DMS 273 treated with DMSO at 0.1 percent for 48 hours (cell line): ENCODE measurements around the gene SLC35F2.
"Not testable (repeated sequence)": the region's sequence is repeated elsewhere in the genome, so short reads cannot be mapped to it uniquely, and the experiment has no call there.

Experiments
- DNase-seq: peaks from one replicate; lab custom pipeline; 2025; lab: John Stamatoyannopoulos, UW

SLC35F2 gene

GRCh38 chr11:107789767-107790166, 68.8 kb downstream of the SLC35F2 start:
- no peak for DNase-seq

GRCh38 chr11:107787733-107788132, 70.9 kb downstream of the SLC35F2 start:
- DNase-seq = no peak

GRCh38 chr11:107785401-107785800, 73.2 kb downstream of the SLC35F2 start:
- no peak for DNase-seq

GRCh38 chr11:107783121-107783520, 75.5 kb downstream of the SLC35F2 start:
- DNase-seq = no peak

- DNase-seq = no peak
These were observed 77.8 kb downstream of the SLC35F2 start for GRCh38 chr11:107780775-107781174.

GRCh38 chr11:107780136-107780535, 78.5 kb downstream of the SLC35F2 start:
- DNase-seq = no peak

- no peak for DNase-seq
These were observed 79.6 kb downstream of the SLC35F2 start for GRCh38 chr11:107778839-107779517.

GRCh38 chr11:107777110-107777509, 81.5 kb downstream of the SLC35F2 start:
- DNase-seq = no peak

GRCh38 chr11:107776062-107776461, 82.5 kb downstream of the SLC35F2 start:
- DNase-seq = no peak

GRCh38 chr11:107770551-107770951, 88.0 kb downstream of the SLC35F2 start:
- no peak for DNase-seq

- no peak for DNase-seq
These were observed 89.4 kb downstream of the SLC35F2 start for GRCh38 chr11:107769189-107769588.

GRCh38 chr11:107758719-107759355, 99.8 kb downstream of the SLC35F2 start:
- not testable (repeated sequence) for DNase-seq

GRCh38 chr11:107757661-107758060, 100.9 kb downstream of the SLC35F2 start:
- DNase-seq = no peak

- no peak for DNase-seq
These were observed 102.0 kb downstream of the SLC35F2 start for GRCh38 chr11:107756553-107756952.

- DNase-seq = no peak
These were observed 105.4 kb downstream of the SLC35F2 start for GRCh38 chr11:107752949-107753822.

- DNase-seq = no peak
These were observed 106.1 kb downstream of the SLC35F2 start for GRCh38 chr11:107752508-107752907.

- no peak for DNase-seq
These were observed 107.5 kb downstream of the SLC35F2 start for GRCh38 chr11:107751082-107751481.

- DNase-seq = no peak
These were observed 108.3 kb downstream of the SLC35F2 start for GRCh38 chr11:107750313-107750712.

- DNase-seq = no peak
These were observed 111.0 kb downstream of the SLC35F2 start for GRCh38 chr11:107747622-107748021.

GRCh38 chr11:107744736-107745135, 113.9 kb downstream of the SLC35F2 start:
- DNase-seq = no peak

- peak; percentile 73 for DNase-seq
These were observed 115.4 kb downstream of the SLC35F2 start for GRCh38 chr11:107743191-107743590.

- no peak for DNase-seq
These were observed 117.4 kb downstream of the SLC35F2 start for GRCh38 chr11:107741044-107741823.
